ENCODE measurements around the gene CCNJL. TPM values are rescaled to one million over a fixed set of nuclear protein-coding genes. Genes with fewer than 3 reads are reported as not detected.

CCNJL gene
- total RNA-seq, 1 donor from 2014 or later: 8.3 TPM

DNA sequence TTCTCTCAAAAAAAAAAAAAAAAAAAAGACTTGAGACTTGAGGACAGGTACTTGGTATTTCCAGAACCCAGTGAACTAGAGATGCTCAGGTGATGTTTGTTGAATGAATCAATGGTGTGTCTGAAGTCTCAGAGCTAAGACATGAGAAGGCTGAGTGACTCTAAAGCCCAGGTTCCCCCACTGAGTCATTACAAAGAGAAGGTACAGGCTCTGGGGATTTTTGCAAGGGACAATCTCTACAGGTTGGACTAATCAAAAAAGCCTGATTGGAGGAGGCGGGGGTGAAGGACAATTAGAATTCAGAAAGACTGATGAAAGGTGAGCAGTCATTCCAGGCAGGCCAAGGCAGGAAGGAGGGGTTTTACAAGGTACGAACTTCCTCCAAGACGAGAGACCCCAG, 91.3 kb downstream of the CCNJL start:
- no peak for DNase-seq

GRCh38 chr5:160219356-160219755, 93.0 kb downstream of the CCNJL start:
- DNase-seq: no peak

DNA sequence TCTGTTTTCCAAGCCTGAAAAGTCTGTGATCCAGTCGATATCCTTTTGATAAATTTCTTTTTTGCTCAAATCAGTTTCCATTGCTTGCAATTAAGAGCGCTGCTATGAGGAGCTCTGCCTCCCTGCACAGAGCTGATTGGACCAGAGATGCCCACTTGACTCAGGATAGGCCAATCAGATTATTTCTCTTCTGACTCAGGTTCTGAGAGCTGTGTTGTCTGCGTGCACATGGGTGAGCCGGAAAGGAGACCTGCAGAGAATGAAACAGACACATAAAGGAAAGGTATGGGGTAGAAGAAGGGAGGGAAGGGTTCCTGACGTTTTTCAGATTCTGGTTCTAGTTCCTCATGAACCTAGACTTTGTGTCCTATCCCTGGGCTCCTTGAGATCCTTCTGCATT, 98.8 kb downstream of the CCNJL start:
- no peak for DNase-seq

DNA sequence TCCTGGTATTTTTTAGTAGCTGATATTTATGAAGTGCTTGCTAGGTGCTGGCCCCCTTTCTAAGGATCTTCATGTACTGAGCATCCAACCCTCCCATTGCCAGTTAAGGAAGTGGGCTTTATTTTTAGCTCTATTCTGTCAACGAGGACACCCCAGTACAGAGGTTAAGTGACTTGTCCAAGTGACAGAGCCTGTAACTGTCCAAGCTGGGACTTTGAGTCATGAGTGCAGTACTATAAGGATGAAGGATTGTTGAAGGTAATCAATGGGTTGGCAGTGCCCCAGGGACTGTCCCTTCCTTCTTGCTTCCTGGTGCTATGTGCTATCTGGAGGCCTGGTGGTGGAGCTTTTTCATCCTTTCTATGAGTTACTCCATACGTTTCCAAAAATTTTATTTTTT, 101.0 kb downstream of the CCNJL start:
- no peak for DNase-seq

DNA sequence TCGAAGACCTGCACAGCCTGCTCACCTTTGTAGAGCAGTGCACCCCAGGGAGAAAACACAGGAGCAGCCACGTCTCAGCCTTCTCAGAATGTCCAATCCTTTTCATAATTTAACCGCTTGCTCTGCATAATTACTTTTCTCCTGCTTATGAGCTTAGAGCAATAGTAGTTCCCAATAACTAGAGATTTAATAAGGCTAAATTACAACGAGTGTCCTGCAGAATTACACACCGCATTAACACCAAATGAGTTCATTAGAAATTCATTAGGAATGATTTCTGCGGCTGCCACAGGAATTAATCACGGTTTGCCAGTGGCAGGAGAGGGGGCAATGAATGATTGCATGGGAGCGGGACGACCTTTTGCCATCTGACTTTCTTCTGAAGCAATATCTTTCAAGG, 101.8 kb downstream of the CCNJL start:
- no peak for DNase-seq

DNA sequence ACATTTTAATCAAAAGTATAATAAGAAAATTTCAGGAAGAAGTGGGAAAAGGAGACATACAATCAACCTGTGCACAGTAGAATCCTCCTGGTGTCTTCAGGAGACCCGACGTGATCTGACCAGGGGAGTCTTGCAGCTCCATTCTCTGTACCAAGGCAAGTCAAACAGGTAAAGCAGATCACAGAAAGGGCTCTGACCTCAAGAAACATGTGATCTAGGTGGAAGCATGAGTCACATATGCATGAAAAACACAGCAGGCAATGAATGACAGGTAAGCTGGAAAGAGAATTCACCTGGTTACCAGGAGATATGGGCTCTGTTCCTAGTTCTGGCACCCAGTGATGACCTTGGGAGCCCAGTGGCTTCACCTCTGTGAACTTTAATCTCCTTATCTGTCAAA, 102.4 kb downstream of the CCNJL start:
- DNase-seq: no peak

- DNase-seq: no peak
These were observed 105.3 kb downstream of the CCNJL start for GRCh38 chr5:160207061-160207460.

Small RNA genes within 50 kb of the gene (small RNA-seq; reads per million reads assigned to genes)
- not detected for gene AC112191.3 (ENCODE audit: low replicate concordance)

Other genes with a start within 250 kb of the CCNJL start
- 25.6 TPM for gene PWWP2A, start 193.1 kb downstream of the CCNJL start, total RNA-seq
- gene FABP6, start 83.1 kb downstream of the CCNJL start, total RNA-seq: not detected
- 27.8 TPM for gene C1QTNF2, start 58.1 kb upstream of the CCNJL start, total RNA-seq
- gene FAM200C, start 87.5 kb upstream of the CCNJL start, total RNA-seq: 17.0 TPM
- gene SLU7, start 106.5 kb upstream of the CCNJL start, total RNA-seq: 77.5 TPM
- gene PTTG1, start 109.3 kb upstream of the CCNJL start, total RNA-seq: 45.9 TPM